Muscle layer of colon (tissue), 2 donors: Measurements from ENCODE around the gene SCAMP4.

Experiments used
- H3K27ac ChIP-seq: one replicate; pipeline ENCODE4 v1.7.0; 2013; ENCODE audit warnings: low read depth, mild to moderate bottlenecking, low read length, moderate library complexity
- H3K27me3 ChIP-seq, 2 donors: one replicate each; pipeline ENCODE4 v1.7.0; 2013; ENCODE audit warnings: low read length in 2 of 2, mild to moderate bottlenecking in 2 of 2; ENCODE audit not compliant: insufficient read depth in 2 of 2, control insufficient read depth in 1 of 2
- H3K36me3 ChIP-seq: one replicate; pipeline ENCODE4 v1.7.0; 2013; ENCODE audit warnings: mild to moderate bottlenecking, low read length; ENCODE audit not compliant: insufficient read depth
- H3K4me1 ChIP-seq: one replicate; pipeline ENCODE4 v1.7.0; 2013; ENCODE audit warnings: mild to moderate bottlenecking, low read length; ENCODE audit not compliant: insufficient read depth
- H3K4me3 ChIP-seq, 2 donors: one replicate each; pipeline ENCODE4 v1.7.0; 2013; ENCODE audit warnings: low read length in 2 of 2, low read depth in 1 of 2, mild to moderate bottlenecking in 1 of 2, moderate library complexity in 1 of 2
- H3K9ac ChIP-seq: one replicate; pipeline ENCODE4 v1.7.0; 2013; ENCODE audit warnings: low read length
- H3K9me3 ChIP-seq: one replicate; pipeline ENCODE4 v1.7.0; 2013; ENCODE audit warnings: mild to moderate bottlenecking, low read length
- donor health status: abdominal sarcoma.
- donor health status: Adenocarcinoma of cecum.

Gene SCAMP4

GRCh38 chr19:1974381-1975161 lies 69.4 kb downstream of the SCAMP4 start:
- H3K4me3 ChIP-seq, result no peak overlapping the region
- no peaks in the 10 kb centered on the region for H3K4me1 ChIP-seq
- H3K36me3 ChIP-seq, result no peaks in the 10 kb centered on the region
- no peaks in the 10 kb centered on the region for H3K9me3 ChIP-seq
- no peaks in the 10 kb centered on the region for H3K27me3 ChIP-seq
- no peak overlapping the region for H3K27ac ChIP-seq
- no peak overlapping the region for H3K9ac ChIP-seq

DNA sequence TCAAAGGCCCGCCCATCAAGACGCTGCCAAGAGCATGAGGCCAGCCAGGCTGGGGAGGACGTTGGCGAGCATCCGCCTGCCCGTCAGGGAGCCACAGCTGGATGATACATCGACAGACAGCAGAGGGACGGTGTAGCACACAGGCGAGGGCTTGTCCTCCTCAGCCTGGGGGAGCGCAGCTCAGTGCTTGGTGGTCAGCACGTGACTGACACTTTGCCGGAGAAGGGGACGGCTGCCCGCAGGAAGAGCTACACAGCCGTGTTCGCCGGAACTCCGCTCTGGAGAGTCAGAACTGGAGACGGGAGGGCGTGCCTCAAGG lies 69.9 kb downstream of the SCAMP4 start:
- no peaks in the 10 kb centered on the region for H3K4me1 ChIP-seq
- no peaks in the 10 kb centered on the region for H3K36me3 ChIP-seq
- H3K4me3 ChIP-seq, result no peak overlapping the region
- H3K27ac ChIP-seq, result no peak overlapping the region
- H3K9ac ChIP-seq, result no peak overlapping the region
- H3K27me3 ChIP-seq, result no peaks in the 10 kb centered on the region
- no peaks in the 10 kb centered on the region for H3K9me3 ChIP-seq
